NCI-H2081 (cell line): Measurements from ENCODE around the gene VENTX.

Experiments used
- DNase-seq, 2 experiments: peaks; one replicate each; lab custom pipeline; 2025; lab: John Stamatoyannopoulos, UW

VENTX gene

GRCh38 chr10:133235265-133235855, 2.3 kb upstream of the VENTX start:
- no peak for DNase-seq

DNA sequence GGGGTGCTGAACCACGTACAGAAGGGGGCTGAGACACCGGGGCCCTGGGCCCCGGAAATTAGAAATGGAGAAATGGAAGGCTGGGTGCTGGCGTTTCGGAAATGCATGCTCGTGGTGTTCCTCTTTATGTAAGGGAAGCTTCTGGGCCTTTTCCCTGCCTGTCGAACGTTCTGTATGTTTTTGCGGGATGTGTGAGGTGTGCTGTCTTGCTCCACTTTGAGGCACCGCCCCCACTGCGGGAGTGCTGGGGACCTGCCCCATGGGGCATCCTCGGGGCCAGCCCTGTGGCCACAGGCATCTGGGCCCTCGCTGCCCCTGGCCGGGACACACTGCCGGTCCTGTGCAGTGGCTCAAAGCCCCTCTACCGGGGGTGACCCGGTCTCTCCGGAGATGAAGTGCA, 1.7 kb upstream of the VENTX start:
- DNase-seq, result no peak

DNA sequence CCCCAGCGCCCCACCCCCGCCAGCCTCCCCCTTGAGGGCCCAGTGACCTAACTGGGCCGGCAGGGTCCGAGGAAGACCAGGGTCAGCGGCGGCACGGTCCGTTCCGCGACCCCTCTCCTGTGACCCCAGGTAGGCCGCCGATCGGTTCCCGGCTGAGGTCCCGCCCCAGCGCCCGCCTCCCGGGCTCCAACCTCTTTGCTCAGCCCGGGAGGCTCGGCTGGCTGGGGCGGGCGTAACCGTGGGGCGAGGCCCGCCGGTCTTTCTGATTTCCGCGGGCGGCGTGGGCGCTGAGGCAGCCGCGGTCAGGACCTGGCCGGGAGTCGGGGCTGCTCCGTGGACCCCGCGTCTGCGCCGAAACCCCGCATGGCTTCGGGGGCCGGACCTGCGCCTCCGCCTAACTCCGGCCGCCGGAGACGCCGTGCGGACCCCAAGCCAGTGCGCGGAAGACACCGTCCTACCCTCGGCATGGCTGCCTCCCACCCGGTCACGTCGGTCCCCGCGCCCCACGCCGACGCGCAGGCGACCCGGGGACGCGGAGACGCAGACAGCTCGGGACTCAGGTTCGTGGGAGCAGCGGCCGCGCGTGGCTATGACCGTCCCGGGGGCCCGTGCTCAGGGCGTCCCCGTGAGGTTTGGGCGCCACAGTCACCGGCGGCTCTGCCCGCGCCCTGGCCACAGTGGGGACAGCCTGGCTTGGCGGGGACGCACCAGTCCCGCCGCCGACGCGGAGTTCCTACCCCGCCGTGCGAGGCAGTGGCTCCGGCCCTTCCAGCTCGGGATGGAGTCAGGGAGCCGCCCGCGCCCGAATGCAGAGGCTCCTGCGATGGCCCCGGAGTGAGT, 1.0 kb upstream of the VENTX start:
- no peak for DNase-seq

DNA sequence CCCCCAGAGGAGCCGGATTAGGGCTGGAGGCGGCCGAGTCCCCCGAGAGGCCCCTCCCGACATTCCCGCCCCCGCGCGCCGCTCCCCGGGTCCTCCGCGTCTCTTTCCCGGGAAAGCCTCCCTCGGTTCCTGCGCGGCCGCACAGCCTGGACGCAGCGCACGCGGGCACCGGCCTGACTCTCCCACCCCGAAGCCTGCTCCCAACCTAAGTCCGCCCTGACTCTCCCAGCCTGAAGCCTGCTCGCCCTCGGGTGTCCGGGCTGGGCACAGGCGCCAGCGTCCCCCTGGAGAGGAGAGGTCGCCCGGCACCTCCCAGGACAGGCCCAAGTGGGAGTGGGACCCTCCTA, 441 bp upstream of the VENTX start:
- no peak for DNase-seq

DNA sequence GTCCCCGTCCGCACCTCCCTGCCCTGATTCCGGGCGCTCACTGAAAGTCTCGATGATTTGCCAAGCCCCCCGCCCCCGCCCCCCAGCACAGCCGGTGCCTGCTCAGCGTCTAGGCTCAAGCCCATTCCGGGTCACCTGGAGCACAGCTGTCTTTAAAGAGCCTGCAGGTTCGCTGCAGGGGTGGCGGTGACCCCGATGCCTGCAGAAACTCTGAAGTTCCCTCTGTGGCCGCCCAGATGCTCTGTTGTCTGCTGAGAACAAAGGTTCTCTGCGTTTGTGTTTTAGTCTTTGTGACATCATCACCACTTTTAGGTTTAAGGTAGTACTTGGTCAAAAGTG, 780 bp downstream of the VENTX start:
- no peak for DNase-seq

- DNase-seq, result no peak
Measured at GRCh38 chr10:133239990-133240389, 2.3 kb downstream of the VENTX start.

GRCh38 chr10:133241501-133242205, 4.0 kb downstream of the VENTX start:
- DNase-seq, result no peak

DNA sequence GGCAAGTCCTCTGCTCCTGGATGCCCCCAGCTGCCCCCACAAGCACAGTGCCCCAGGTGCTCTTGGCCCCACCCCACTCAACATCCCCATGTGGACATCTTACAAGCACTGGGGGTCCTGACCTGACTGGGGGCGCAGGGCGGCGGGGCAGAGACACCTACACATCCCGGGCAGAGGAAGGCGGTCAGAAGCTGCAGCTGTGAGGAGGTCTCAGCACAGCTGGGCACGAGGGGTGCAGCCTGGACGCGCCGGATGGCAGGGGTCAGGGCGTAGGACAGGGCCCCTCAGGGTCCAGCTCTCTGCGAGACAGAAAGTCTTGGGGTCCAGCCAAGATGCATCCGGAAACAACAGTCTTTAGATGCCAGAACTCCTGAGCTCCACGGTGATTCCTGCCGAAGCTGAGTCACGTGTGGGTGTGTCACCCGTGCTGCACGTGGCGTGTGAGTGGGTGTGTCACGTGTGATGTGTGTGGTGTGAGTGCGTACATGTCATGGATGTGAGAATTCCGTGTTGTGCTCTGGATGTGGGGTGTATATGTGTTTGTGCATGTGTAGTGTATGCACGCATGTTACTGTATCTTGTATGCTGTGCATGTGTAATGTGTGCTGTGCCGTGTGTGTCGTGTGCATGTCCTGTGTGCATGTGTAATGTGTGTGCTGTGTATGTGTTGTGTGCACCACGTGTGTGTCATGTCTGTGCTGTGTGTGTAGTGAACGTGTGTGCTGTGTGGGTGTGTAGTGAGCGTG, 5.1 kb downstream of the VENTX start:
- no peak for DNase-seq

- DNase-seq, result no peak
Measured at GRCh38 chr10:133243593-133243992, 5.9 kb downstream of the VENTX start.

GRCh38 chr10:133245439-133246235, 8.0 kb downstream of the VENTX start:
- DNase-seq, result no peak

GRCh38 chr10:133246236-133246626, 8.6 kb downstream of the VENTX start:
- no peak for DNase-seq

DNA sequence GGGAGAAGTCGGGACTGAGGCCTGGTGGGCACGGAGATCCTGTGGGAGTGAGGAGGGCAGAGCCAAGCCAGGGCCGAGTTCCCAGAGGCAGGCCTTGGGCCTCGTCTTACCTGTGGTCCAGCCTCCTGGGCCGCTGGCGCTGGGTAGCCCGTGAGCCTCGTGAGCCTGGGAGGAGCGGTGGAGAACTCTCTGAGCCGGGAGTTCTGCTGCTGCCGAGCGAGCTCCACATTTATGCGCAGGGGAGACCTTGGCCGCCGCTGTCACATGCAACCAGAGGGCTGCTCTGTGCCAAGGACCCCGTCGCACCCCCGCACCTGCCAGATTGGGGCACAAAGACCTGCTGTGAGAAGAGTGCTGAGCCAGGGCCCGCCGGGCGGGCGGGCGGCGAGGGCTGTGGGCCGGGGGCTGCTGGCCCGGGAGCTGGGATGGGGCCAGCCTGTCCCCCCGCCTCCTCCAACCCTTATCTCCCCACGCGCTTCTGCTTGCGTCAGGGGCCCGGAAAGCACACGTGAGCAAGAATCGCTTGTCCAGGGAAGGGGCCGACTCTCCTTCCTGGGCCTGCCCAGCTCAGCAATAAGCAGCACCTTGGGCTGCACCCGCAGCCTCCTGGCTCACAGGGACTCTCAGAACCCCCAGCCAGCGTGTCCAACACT, 10.2 kb downstream of the VENTX start:
- DNase-seq, result no peak

- no peak for DNase-seq
Measured at GRCh38 chr10:133248334-133248715, 10.7 kb downstream of the VENTX start.

- DNase-seq, result no peak
Measured at GRCh38 chr10:133249094-133249780, 11.6 kb downstream of the VENTX start.

DNA sequence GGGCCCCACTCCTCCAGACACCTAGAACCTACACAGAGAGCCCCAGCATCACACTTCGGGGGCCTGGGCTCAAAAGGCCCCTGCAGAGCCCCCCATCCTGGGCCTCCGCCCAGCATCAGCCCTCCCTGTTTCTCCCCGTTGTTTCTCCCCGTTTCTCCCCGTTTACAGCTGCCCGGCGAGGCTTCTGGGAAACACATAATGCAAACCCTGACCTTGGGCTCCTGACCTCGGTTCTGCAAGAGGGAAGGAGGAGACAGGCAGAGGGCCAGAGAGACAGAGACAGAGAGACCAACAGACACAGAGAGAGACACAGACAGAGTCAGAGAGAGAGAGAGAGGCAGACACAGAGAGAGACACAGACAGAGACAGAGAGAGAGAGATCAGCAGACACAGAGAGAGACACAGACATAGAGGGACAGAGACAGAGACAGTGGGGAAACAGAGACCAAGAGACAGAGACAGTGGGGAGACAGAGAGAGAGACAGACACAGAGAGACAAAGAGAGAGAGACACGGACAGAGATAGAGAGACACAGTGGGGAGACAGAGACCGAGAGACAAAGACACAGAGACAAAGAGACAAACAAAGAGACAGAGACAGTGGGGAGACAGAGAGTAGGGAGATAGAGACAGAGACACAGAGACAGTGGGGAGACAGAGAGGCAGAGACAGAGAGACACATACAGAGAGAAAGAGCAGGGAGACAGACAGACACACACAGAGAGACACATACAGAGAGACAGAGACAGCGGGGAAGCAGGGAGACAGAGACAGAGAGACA, 12.5 kb downstream of the VENTX start:
- no peak for DNase-seq

GRCh38 chr10:133251388-133252222, 13.9 kb downstream of the VENTX start:
- no peak for DNase-seq

DNA sequence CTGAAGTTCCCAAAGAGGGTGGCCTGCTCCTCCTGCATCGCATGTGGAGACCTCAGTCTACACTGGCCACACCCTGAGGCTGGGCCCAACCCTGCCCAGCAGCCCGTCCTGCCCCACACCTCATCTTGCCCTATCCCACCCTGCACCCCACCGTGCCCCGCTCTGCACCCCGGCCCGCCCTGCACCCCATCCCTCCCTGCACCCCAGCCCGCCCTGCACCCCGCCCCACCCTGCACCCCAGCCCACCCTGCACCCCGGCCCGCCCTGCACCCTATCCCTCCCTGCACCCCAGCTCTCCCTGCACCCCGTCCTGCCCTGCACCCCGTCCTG, 14.5 kb downstream of the VENTX start:
- no peak for DNase-seq

GRCh38 chr10:133253361-133253955, 15.8 kb downstream of the VENTX start:
- no peak for DNase-seq
